Kidney glomerular epithelial cell (primary cell): Measurements from ENCODE around the gene SNAP23.
"Not testable (repeated sequence)": the region's sequence is repeated elsewhere in the genome, so short reads cannot be mapped to it uniquely, and the experiment has no call there.

Experiments
- DNase-seq: peaks from one replicate; lab custom pipeline; 2025; lab: John Stamatoyannopoulos, UW

Gene SNAP23

DNA sequence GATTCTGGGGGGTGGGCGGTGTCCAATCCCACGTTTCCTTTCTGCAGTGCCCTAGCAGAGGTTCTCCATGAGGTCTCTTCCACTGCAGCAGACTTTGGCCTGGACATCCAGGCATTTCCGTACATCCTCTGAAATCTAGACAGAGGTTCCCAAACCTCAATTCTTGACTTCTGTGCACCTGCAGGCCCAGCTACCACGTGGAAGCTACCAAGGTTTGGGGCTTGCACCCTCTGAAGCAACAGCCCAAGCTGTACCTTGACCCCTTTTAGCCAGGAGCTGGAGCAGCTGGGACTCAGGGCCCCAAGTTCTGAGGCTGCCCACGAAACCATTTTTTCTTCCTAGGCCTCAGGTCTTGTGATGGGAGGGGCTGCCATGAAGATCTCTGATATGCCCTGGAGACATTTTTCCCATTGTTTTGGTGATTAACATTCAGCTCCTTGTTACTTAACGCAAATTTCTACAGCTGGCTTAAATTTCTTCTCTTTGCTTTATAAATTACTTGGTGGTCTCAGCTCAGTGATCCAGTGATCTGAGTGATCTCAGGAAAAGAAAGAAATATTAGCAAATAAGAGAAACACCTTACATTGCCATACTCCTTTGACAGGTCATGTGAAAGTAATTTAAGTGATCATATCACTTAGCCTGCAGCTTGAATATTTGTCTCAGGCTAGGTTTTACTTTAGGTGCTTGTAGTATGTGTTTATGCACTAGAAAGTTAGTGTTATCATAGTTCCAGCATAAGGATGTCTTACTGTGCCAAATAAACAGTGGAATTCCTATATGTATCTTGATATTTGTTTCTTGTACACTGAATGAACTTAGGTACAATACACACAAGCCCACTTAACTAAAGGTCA, 3.0 kb downstream of the SNAP23 start:
- DNase-seq, result no peak

GRCh38 chr15:42499858-42500609, 4.6 kb downstream of the SNAP23 start:
- no peak for DNase-seq

- no peak for DNase-seq
Measured at GRCh38 chr15:42502477-42502876, 7.0 kb downstream of the SNAP23 start.

DNA sequence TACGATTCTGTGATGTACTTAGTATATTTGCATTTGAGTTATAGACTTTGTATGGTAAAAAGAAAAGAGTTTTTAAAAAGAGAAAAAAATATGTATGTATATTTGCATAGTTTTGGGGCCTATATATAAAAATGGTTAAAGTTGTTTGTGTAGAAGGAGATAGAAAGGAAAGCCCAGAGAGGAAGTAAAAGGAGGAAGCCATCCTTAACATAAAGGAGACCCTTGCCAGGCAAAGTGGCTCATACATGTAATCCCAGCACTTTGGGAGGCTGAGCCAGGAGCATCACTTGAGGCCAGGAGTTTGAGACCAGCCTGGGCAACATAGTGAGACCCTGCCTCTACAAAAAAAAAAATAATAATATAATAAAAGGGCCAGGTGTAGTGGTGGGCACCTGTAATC, 8.4 kb downstream of the SNAP23 start:
- DNase-seq, result no peak

DNA sequence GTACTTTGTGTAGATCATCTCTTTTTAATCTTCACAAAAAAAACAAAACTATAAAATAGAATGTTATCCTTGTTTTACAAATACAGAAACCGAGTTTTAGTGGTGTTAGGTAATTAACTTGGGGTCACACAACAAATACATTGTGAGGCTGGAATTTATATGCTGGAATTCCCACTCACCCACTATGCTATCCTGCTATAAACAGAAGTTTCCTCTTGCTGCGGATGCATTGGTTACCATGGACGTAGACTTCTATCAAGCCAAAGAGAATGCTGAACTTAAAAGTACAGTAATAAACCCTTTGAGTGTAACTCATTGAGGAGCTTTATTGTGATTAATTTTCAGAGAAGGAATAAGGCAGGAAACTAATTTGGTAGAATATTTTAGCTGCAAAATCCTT, 9.2 kb downstream of the SNAP23 start:
- DNase-seq, result peak; percentile 41

- DNase-seq, result no peak
Measured at GRCh38 chr15:42507514-42507913, 12.1 kb downstream of the SNAP23 start.

- DNase-seq, result no peak
Measured at GRCh38 chr15:42508263-42508690, 12.8 kb downstream of the SNAP23 start.

DNA sequence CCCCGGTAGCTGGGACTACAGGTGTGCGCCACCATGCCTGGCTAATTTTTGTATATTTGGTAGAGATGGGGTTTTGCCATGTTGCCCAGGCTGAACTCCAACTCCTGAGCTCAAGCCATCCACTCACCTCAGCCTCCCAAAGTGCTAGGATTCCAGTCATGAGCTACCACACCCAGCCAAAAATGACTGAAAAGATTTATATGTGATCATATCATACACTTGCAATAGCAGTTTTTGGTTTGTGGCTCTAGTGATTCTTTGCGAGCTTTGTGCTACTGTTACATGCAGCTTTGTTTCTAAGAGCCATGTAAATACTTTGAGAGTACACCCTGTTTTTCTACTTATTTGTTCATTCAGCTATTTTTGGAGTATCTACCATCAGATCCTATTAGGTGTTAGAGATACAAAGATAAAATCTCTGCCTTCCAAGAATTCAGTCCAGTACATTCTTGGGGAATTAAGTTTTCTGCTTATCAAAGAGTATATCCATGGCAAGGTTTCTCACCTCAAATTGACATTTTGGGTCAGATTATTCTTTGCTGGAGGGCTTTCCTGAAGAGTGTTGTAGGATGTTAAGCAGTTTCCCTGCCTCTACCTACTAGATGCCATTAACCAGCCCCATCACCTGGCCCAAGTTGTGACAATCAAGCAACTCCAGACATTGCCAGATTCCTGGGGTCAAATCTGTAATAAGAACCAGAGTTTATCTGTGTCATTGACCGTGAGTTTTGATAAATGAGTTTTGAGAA, 15.0 kb downstream of the SNAP23 start:
- DNase-seq, result no peak

GRCh38 chr15:42511007-42511391, 15.6 kb downstream of the SNAP23 start:
- DNase-seq, result no peak

DNA sequence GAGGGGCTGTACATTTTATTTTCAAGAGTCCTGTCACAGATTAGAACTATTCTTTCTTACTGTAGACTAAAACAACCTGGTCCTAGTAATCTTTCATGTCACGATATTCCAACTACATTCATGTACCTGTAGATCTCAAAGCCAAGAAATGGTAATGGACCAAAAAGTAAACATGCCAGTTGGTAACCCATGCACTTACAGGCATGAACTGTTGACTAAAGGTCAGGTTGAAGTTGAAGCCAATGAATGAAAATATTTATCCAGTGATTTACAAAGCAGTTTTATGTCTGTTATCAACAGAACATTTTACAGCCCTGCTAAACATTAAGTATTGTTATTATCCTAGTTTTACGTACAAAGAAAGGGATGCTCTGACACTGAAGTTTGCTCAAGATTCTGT, 27.9 kb downstream of the SNAP23 start:
- no peak for DNase-seq

DNA sequence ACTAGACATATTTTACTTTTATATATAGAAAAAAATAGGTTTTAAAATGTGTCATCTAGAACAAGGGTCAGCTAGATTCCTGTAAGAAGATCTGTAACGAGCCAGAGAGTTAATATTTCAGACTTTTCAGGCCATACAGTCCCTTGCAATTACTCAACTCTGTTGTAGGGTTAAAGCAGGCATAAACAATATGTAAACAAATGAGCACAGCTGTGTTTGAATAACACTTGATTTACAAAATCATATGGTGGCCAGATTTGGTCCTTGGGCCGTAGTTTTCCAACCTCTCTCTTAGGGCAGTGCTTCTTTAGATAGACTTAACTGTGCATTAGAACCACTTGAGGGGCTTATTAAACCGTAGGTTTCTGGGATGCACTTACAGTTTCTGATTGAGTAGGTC, 33.5 kb downstream of the SNAP23 start:
- no peak for DNase-seq

GRCh38 chr15:42533246-42533645, 37.8 kb downstream of the SNAP23 start:
- no peak for DNase-seq

DNA sequence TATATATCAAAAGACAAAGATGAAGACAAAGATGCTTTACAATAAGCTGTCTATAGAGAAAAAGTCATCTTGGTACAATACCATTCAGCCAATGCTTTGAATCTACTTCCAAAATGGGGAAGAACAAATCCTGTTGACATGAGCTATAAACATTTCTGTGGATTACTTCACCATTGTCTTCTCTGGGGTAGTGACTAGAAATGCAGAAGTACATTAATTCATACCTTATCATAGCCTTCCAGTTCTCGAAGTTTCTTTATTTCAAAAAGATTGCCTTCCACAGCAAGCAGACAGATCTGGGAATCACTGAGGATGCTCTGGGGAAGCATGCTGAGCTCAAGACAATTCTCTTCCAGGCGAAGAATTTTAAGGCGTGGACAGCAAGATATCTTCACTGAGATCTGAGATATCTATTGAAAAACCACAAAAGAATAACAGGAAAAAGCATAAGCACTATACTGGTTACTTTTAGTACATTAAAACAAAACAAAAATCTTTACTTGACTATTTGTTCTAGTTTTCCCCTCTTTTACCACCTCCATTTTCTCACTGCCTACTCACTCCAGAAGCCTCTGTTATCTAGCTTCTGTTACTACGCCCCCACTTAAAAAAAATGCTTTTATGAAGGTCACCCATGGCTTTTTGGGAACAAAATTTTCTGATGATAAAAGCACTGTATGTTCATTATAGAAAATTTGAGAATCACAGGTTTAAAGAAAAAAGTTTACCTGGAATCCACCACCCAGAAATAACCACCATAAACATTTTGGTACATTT, 49.6 kb downstream of the SNAP23 start:
- no peak for DNase-seq

DNA sequence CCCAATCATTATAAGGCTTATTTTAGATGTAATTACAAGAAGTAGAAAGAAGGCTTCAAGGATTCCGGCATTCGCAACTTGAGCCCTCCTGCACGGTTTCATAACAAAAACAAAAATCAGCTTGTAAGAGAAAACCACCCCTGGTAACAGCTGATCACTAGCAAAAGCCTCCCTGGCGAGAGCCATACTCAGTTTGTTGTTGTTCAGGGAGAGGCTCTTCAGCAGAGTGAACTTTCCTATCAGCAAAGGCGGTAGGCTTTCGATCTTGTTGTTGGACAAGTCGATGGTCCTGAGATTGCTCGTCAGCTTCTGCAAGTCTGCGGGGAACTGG, 52.4 kb downstream of the SNAP23 start:
- DNase-seq, result no peak

DNA sequence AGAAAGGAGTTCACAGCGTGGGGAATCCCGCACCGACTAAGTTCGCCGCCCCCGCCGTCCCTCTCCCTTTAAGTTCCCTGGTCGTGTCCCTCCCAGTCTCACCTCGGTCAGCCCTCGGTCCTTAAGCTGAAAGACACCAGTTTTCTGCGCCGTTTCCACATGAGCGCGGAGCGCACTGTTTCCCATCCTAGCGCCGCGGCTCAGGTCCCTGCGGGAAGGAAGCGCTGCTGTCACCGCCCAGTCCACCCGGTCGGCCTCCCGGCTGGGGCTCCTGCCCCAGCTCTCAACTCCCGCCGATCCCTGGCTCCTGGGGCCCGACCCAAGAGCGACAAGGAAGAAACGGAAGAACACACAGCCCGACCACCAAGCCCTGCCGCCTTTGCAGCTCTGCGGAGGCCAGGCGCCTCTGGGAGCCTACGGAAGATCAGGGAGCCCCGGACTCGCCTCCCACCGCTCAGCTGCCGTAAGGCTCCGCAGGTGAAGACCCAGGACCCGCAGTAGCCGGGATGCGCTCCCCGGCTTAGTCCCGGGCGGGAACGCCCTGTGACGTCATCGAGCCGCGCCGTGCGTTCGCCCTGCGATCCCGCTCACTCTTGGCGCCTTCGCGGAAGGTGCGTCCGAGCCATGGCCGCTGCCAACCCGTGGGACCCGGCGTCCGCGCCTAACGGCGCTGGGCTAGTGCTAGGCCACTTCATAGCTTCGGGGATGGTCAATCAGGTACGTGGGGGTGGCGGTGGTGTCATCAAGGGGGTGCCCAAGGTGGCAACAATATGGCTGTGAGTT, 53.0 kb downstream of the SNAP23 start, which contains the start of the genes HAUS2 and LRRC57:
Gene HAUS2, plus strand, starts transcription at position 590 of the 783 bp plus-strand sequence. Its CDS starts 35 bp downstream, at position 625.
Gene LRRC57, minus strand, starts transcription at position 545 of the 783 bp plus-strand sequence. Its CDS starts 359 bp downstream, at position 186.
- peak; percentile 74 for DNase-seq

GRCh38 chr15:42549032-42549491, 53.6 kb downstream of the SNAP23 start:
- DNase-seq, result peak; percentile 39

DNA sequence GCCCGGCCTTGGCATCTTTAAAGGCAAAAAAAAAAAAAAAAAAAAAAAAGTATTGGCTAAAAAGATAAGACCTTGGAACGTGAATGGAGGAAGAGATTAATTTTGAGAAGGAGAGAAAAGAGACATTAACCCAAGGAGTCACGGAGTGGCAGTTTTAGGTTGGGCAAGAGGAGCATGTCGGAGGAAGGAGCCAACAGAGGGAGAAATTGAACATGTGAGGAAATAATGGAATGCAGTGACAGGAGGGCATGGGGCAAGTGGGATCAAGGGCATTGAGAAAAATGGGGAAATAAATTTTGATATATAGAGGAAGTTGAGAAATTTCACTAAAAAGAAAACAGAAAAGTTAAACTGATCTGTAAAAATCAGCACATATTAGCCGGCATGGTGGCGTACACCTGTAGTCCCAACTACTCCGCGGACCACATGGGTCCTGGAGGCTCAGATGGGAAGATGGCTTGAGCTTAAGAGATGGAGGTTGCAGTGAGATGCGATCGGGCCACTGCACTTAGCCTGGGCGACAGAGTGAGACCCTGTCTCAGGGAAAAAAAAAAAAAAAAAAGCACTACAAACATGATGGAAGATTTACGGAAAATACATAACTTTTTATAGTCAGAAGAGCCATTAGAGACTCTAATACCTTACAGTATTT, 54.4 kb downstream of the SNAP23 start:
- no peak for DNase-seq

GRCh38 chr15:42553554-42553953, 58.1 kb downstream of the SNAP23 start:
- DNase-seq, result no peak

DNA sequence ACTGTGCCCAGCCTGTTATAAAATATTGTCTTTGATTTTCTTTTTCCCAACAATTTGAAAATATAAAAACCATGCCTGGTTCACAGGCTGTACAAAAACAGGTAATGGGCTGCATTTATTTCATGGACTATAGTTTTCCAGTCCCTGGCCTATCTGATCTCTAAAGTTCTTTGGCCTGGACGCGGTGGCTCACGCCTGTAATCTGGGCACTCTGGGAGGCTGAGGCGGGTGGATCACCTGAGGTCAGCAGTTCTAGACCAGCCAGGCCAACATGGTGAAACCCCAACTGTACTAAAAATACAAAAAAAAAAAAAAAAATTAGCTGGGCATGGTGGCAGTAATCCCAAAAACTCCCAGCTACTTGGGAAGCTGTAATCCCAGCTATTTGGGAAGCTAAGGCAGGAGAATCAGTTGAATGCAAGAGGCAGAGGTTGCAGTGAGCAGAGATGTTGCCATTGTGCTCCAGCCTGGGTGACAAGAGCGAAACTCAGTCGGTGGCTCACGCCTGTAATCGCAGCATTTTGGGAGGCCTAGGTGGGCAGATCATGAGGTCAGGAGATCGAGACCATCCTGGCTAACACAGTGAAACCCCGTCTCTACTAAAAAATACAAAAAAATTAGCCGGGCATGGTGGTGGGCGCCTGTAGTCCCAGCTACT, 61.2 kb downstream of the SNAP23 start:
- not testable (repeated sequence) for DNase-seq

- DNase-seq, result no peak
Measured at GRCh38 chr15:42558739-42559138, 63.3 kb downstream of the SNAP23 start.
